Body of pancreas (tissue), 4 donors: ENCODE data around the gene FBXL7. TPM values are rescaled to one million over a fixed set of nuclear protein-coding genes. Genes with fewer than 3 reads are reported as not detected.

Source experiments
- ATAC-seq: fragments of 150-250 bp; one replicate; pipeline ENCODE4 v1.9.1; 2016
- DNase-seq, 4 donors: peaks; one replicate each; pipeline ENCODE4 v3.0.0-alpha.2; 2019
- H3K27ac ChIP-seq, 4 donors: fragments of 200-600 bp; sonication (generic); 1 replicate in 3 of 4; 2 replicates in 1 of 4; pipeline versions ENCODE4 v1.5.1 to v1.6.1; 2016 to 2019; ENCODE audit warnings: mild to moderate bottlenecking in 1 of 4, mixed read lengths in 1 of 4, moderate library complexity in 1 of 4
- H3K27me3 ChIP-seq, 2 donors: fragments of 200-600 bp; sonication (generic); one replicate each; pipeline ENCODE4 v1.6.0; 2016; ENCODE audit warnings: mild to moderate bottlenecking in 1 of 2
- H3K36me3 ChIP-seq, 2 donors: fragments of 200-600 bp; sonication (generic); replicated peaks in 1 of 2; 2 replicates each; pipeline ENCODE4 v1.5.1; 2016; ENCODE audit warnings: low read depth in 2 of 2; ENCODE audit not compliant: insufficient read depth in 1 of 2
- H3K4me1 ChIP-seq: fragments of 200-600 bp; sonication (generic); one replicate; pipeline ENCODE4 v1.6.0; 2016
- H3K4me3 ChIP-seq, 2 donors: fragments of 200-600 bp; sonication (generic); 1 replicate in 1 of 2; 2 replicates in 1 of 2; pipeline ENCODE4 v1.5.1; 2016 to 2019
- H3K9me3 ChIP-seq, 3 donors: fragments of 200-600 bp; sonication (generic); 1 replicate in 2 of 3; 2 replicates in 1 of 3; pipeline ENCODE4 v1.5.1; 2016
- POLR2A ChIP-seq, 3 donors: fragments of 450-650 bp; IDR thresholded peaks; one replicate each; pipeline ENCODE4 v1.6.1; 2016; ENCODE audit warnings: antibody characterized with exemption in 3 of 3, mild to moderate bottlenecking in 2 of 3
- WGBS, 2 donors: methylation state at CpG; one replicate each; pipeline ENCODE4 v1.1.5; 2017; 5-methylcytosine and 5-hydroxymethylcytosine counted together
- intact Hi-C: fragments of 100-400 bp; cut with DNase I; formaldehyde crosslinking; loops from one replicate; pipeline ENCODE4 v1.15.1; 2023
- total RNA-seq, 2 donors: library from RNA; depleted of rRNA; stranded (reverse); fragments of >200 nt; gene quantifications; one replicate each; pipeline ENCODE4 v1.1.0, GENCODE V29; 2016
- TF ChIP-seq, protein P1 (sequence below), 7 experiments: fragments of 450-650 bp in 4 of 7; fragments of 200-600 bp in 3 of 7; sonication (generic) in 3 of 7; IDR thresholded peaks; one replicate each; pipeline ENCODE4 v1.5.1; 2016 to 2019; ENCODE audit warnings: antibody characterized with exemption in 7 of 7

The FBXL7 gene
- total RNA-seq, 2 donors from 2014 or later: 3.1 to 4.0 TPM

- H3K27ac ChIP-seq: no peak overlapping the region
- no peak for TF ChIP-seq POLR2A (IDR thresholded peaks at IDR 0.05)
- TF ChIP-seq, protein P1, sequence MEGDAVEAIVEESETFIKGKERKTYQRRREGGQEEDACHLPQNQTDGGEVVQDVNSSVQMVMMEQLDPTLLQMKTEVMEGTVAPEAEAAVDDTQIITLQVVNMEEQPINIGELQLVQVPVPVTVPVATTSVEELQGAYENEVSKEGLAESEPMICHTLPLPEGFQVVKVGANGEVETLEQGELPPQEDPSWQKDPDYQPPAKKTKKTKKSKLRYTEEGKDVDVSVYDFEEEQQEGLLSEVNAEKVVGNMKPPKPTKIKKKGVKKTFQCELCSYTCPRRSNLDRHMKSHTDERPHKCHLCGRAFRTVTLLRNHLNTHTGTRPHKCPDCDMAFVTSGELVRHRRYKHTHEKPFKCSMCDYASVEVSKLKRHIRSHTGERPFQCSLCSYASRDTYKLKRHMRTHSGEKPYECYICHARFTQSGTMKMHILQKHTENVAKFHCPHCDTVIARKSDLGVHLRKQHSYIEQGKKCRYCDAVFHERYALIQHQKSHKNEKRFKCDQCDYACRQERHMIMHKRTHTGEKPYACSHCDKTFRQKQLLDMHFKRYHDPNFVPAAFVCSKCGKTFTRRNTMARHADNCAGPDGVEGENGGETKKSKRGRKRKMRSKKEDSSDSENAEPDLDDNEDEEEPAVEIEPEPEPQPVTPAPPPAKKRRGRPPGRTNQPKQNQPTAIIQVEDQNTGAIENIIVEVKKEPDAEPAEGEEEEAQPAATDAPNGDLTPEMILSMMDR (IDR thresholded peaks at IDR 0.05): no peak
- 72 to 76% methylated on average over 3 of the region's 3 CpGs for WGBS, 2 donors
- DNase-seq (no peak), ATAC-seq (no peak)
- no peaks in the 10 kb centered on the region for H3K27me3 ChIP-seq
- H3K4me3 ChIP-seq: no peak overlapping the region
- intact Hi-C loops: no loop called here
- H3K4me1 ChIP-seq: no peaks in the 10 kb centered on the region
- no peaks in the 10 kb centered on the region for H3K36me3 ChIP-seq
- no peaks in the 10 kb centered on the region for H3K9me3 ChIP-seq
Observed at GRCh38 chr5:15506897-15507296, 6.9 kb downstream of the FBXL7 start.

DNA sequence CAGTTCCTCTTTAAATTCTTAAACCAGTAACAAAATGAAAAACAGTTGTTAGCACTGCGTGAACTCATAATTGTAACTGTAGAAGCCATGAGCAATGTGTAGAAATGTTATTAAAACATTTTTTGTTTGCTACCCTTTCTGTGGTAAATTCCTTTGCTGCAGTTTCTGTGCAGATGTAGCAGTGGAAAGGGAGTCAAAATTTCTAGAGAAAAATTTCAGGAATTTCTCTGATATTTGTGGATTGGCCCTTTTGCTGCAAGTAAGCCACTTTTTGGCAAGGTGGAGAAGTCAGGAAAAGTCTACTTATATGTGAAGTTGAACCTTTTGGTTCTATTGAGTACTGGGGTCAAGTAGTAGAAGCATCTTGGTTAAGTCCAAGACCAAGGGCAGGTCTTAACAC lies 10.1 kb downstream of the FBXL7 start:
- TF ChIP-seq, protein P1 (IDR thresholded peaks at IDR 0.05): no peak
- no peak for TF ChIP-seq POLR2A (IDR thresholded peaks at IDR 0.05)
- no peak overlapping the region for H3K27ac ChIP-seq
- H3K4me3 ChIP-seq: no peak overlapping the region
- H3K27me3 ChIP-seq: no peaks in the 10 kb centered on the region
- 63 to 69% methylated on average over 1 of the region's 1 CpG for WGBS, 2 donors
- H3K9me3 ChIP-seq: no peaks in the 10 kb centered on the region
- intact Hi-C loops: no loop called here
- H3K4me1 ChIP-seq: no peaks in the 10 kb centered on the region
- no peaks in the 10 kb centered on the region for H3K36me3 ChIP-seq
- no peak for DNase-seq
- ATAC-seq: no peak

- Histone ChIP-seq H3K9me3 (no peaks in the 10 kb centered on the region), H3K27ac (no peak overlapping the region), H3K36me3 (no peaks in the 10 kb centered on the region), H3K4me1 (no peaks in the 10 kb centered on the region), H3K27me3 (no peaks in the 10 kb centered on the region), H3K4me3 (no peak overlapping the region)
- WGBS, 2 donors: 32 to 37% methylated on average over 3 of the region's 3 CpGs
- DNase-seq (no peak), ATAC-seq (no peak)
- TF ChIP-seq POLR2A (IDR thresholded peaks at IDR 0.05): no peak
- TF ChIP-seq, protein P1 (IDR thresholded peaks at IDR 0.05): no peak
- intact Hi-C loops: no loop called here
Observed at GRCh38 chr5:15510831-15511230, 10.9 kb downstream of the FBXL7 start.

DNA sequence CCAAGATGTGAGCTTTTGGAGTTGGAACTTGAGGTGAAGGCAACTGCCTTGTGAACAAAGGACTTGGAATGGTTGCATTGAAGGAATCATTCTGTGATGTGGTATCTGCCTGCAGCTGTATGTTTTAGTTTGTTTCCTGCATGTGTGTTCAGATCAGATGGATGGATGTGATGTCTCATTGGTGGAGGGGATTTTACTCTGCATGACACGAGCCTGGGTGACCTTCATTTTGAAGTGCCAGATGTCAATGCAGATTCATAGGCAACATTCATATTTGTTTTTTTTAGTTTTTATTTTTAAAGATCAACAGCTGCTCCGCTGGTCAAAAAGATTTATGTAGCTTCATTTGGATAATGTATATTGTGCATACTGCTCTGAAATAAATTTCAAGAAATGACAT lies 13.5 kb downstream of the FBXL7 start:
- ATAC-seq: no peak
- intact Hi-C loops: no loop called here
- Histone ChIP-seq H3K4me3 (no peak overlapping the region), H3K9me3 (no peaks in the 10 kb centered on the region), H3K4me1 (no peaks in the 10 kb centered on the region), H3K27me3 (no peaks in the 10 kb centered on the region), H3K36me3 (no peaks in the 10 kb centered on the region), H3K27ac (no peak overlapping the region)
- TF ChIP-seq, protein P1 (IDR thresholded peaks at IDR 0.05): no peak
- no peak for TF ChIP-seq POLR2A (IDR thresholded peaks at IDR 0.05)
- no peak for DNase-seq
- 41 to 60% methylated on average over 2 of the region's 2 CpGs for WGBS, 2 donors

- Histone ChIP-seq H3K36me3 (no peaks in the 10 kb centered on the region), H3K4me1 (no peaks in the 10 kb centered on the region), H3K4me3 (no peak overlapping the region), H3K9me3 (no peaks in the 10 kb centered on the region), H3K27ac (no peak overlapping the region), H3K27me3 (no peaks in the 10 kb centered on the region)
- no peak for DNase-seq
- TF ChIP-seq POLR2A (IDR thresholded peaks at IDR 0.05): no peak
- intact Hi-C loops: no loop called here
- ATAC-seq: no peak
Observed at GRCh38 chr5:15513911-15514310, 13.9 kb downstream of the FBXL7 start.
